H1 (cell line): ENCODE measurements around the gene RAP2C. TPM values are rescaled to one million over a fixed set of nuclear protein-coding genes. Genes with fewer than 3 reads are reported as not detected.

Experiments
- EGR1 ChIP-seq: IDR thresholded peaks from 2 replicates; pipeline ENCODE4 v1.6.1; 2011; ENCODE audit warnings: low read depth, low read length, borderline replicate concordance
- RNF2 ChIP-seq: fragments of 200-900, 300-1000 bp; sonication (generic); IDR thresholded peaks from 2 replicates; pipeline ENCODE4 v1.7.1; 2016; ENCODE audit warnings: borderline replicate concordance, low read depth, mild to moderate bottlenecking, antibody characterized with exemption, low read length; ENCODE audit not compliant: poor library complexity, severe bottlenecking; ENCODE audit errors: missing control alignments
- SIN3A ChIP-seq, 2 experiments: IDR thresholded peaks in 1 of 2; conservative IDR thresholded peaks in 1 of 2; 2 replicates each; pipeline ENCODE4 v1.6.1; 2011 to 2012; ENCODE audit warnings: low read length in 2 of 2, improper control_type of control experiment in 1 of 2, low read depth in 1 of 2, mild to moderate bottlenecking in 1 of 2
- YY1 ChIP-seq: IDR thresholded peaks from 2 replicates; pipeline ENCODE4 v1.6.1; 2011; ENCODE audit warnings: low read depth, mild to moderate bottlenecking, low read length
- polyA plus RNA-seq, 7 experiments: library from polyadenylated mRNA; depleted of rRNA in 3 of 7; stranded (reverse) in 5 of 7; unstranded in 2 of 7; fragments of >200 nt in 5 of 7; fragments of 200-250 nt in 2 of 7; gene quantifications; 1 replicate in 5 of 7; 2 replicates in 1 of 7; 4 replicates in 1 of 7; pipeline versions ENCODE4 v1.2.1 to v1.2.3, GENCODE V29; 2011 to 2013; ENCODE audit warnings: missing spikeins in 2 of 7, mixed read lengths in 2 of 7
- total RNA-seq: library from RNA; stranded (reverse); fragmentation: NEBNext Ultra II Directional; extraction: Animal tissue kit (Norgen Biotek cat#: 25700); gene quantifications from 2 replicates; pipeline ENCODE4 v1.2.1, GENCODE V29; 2021

The RAP2C gene
- total and polyA plus RNA-seq, 2 of the 8 experiments (the other 6 are each of a cell fraction or from before 2014, with no cell fraction given), result 4.7 to 20.5 TPM

- TF ChIP-seq RNF2 (no peak), YY1 (no peak), SIN3A (conservative IDR thresholded peaks at IDR 0.05 in 1 of 2, IDR thresholded peaks at IDR 0.05 in 1 of 2; ENCODE audit: low read depth in 1 of 2, low read length in 2 of 2) (no peak), EGR1 (no peak)
Measured at GRCh38 chrX:132200976-132201375, 18.3 kb downstream of the RAP2C start (continued).
